HepG2 (cell line): ENCODE results near the gene ARHGAP23. TPM values are rescaled to one million over a fixed set of nuclear protein-coding genes. Genes with fewer than 3 reads are reported as not detected.

Source experiments
- ATAC-seq: fragments of 200-7000 bp; cut with Tn5 transposase; 3 replicates; pipeline ENCODE4 v1.9.1; 2020; ENCODE audit warnings: mild to moderate bottlenecking, moderate library complexity
- BruUV-seq: library from RNA; stranded (reverse); fragments of 400-500 nt; replicated peaks from 2 replicates; lab custom pipeline; 2021; lab: Mats Ljungman, UMichigan
- CTCF ChIA-PET: fragments of 300-600 bp; formaldehyde crosslinking; extraction: SDS; loops from one replicate; lab custom pipeline; 2021; ENCODE audit warnings: low total read pairs, inconsistent platforms, low intra/inter-chr PET ratio; lab: Yijun Ruan, JAX
- POLR2A ChIA-PET: fragments of 350-600 bp; sonication (Branson Sonifier 250); formaldehyde crosslinking; loops from one replicate; lab custom pipeline; 2020; ENCODE audit warnings: antibody characterized with exemption, inconsistent platforms; lab: Yijun Ruan, JAX
- DNase-seq: peaks from one replicate; pipeline ENCODE4 v3.0.0-alpha.2; 2015; ENCODE audit warnings: low spot score
- FAIRE-seq: peaks from 3 replicates; lab custom pipeline; 2011; peaks lifted over from hg19 to GRCh38; lab: Jason Lieb, UNC
- H2AFZ ChIP-seq: one replicate; pipeline ENCODE4 v1.6.1; 2011; ENCODE audit warnings: low read length, inconsistent platforms
- H3K27ac ChIP-seq: fragments of 300-600 bp; 3 replicates; pipeline ENCODE4 v1.8.0; 2011; ENCODE audit warnings: mixed run types, mild to moderate bottlenecking, mixed read lengths, low read length, inconsistent platforms; ENCODE audit not compliant: insufficient read depth; ENCODE audit errors: extremely low read length
- H3K27me3 ChIP-seq, 2 experiments: fragments of 200-600 bp in 1 of 2; 2 replicates in 1 of 2; 3 replicates in 1 of 2; pipeline versions ENCODE4 v1.6.0 to v1.8.0; 2011; ENCODE audit warnings: low read length in 2 of 2, mild to moderate bottlenecking in 2 of 2, moderate library complexity in 2 of 2, inconsistent platforms in 1 of 2; ENCODE audit not compliant: insufficient read depth in 2 of 2, control insufficient read depth in 1 of 2
- H3K36me3 ChIP-seq, 2 experiments: fragments of 200-600 bp in 1 of 2; replicated peaks in 1 of 2; 2 replicates in 1 of 2; 3 replicates in 1 of 2; pipeline versions ENCODE4 v1.5.1 to v1.8.0; 2011; ENCODE audit warnings: low read length in 2 of 2, inconsistent platforms in 1 of 2; ENCODE audit not compliant: insufficient read depth in 2 of 2, control insufficient read depth in 1 of 2
- H3K4me1 ChIP-seq: 2 replicates; pipeline ENCODE4 v1.5.1; 2012; ENCODE audit warnings: low read length, inconsistent platforms; ENCODE audit not compliant: insufficient read depth
- H3K4me2 ChIP-seq: 2 replicates; pipeline ENCODE4 v1.6.0; 2011; ENCODE audit warnings: low read depth, low read length, inconsistent platforms
- H3K4me3 ChIP-seq, 3 experiments: fragments of 200-600 bp in 1 of 3; sonication (generic), shearing (Covaris generic) in 1 of 3; replicated peaks in 1 of 3; 2 replicates each; pipeline ENCODE4 v1.5.1; 2011 to 2016; ENCODE audit warnings: low read length in 3 of 3, inconsistent platforms in 2 of 3, low read depth in 2 of 3, mild to moderate bottlenecking in 2 of 3, control low read depth in 1 of 3, mixed read lengths in 1 of 3; ENCODE audit not compliant: insufficient read depth in 1 of 3
- H3K79me2 ChIP-seq: one replicate; pipeline ENCODE4 v1.6.1; 2011; ENCODE audit warnings: low read length, inconsistent platforms; ENCODE audit not compliant: insufficient read depth
- H3K9ac ChIP-seq: 2 replicates; pipeline ENCODE4 v1.6.0; 2011; ENCODE audit warnings: mild to moderate bottlenecking, low read depth, low read length, inconsistent platforms; ENCODE audit not compliant: insufficient read depth
- H3K9me3 ChIP-seq: 2 replicates; pipeline ENCODE4 v1.5.1; 2012; ENCODE audit warnings: mild to moderate bottlenecking, low read length
- H4K20me1 ChIP-seq: 2 replicates; pipeline ENCODE4 v1.6.0; 2011; ENCODE audit warnings: inconsistent platforms, mild to moderate bottlenecking, low read length, moderate library complexity; ENCODE audit not compliant: insufficient read depth
- E2F1 ChIP-seq: sonication (generic); formaldehyde crosslinking; IDR thresholded peaks from 2 replicates; pipeline ENCODE4 v1.5.0; 2020; ENCODE audit warnings: missing genetic modification reagents
- KDM5B ChIP-seq: sonication (generic); formaldehyde crosslinking; IDR thresholded peaks from 2 replicates; pipeline ENCODE4 v1.4.0; 2020; ENCODE audit warnings: missing genetic modification reagents, mild to moderate bottlenecking, borderline replicate concordance
- NFIB ChIP-seq: sonication (generic); formaldehyde crosslinking; IDR thresholded peaks from 2 replicates; pipeline ENCODE4 v1.9.0; 2021; ENCODE audit warnings: missing genetic modification reagents, mild to moderate bottlenecking, borderline replicate concordance
- ZNF20 ChIP-seq: sonication (generic); formaldehyde crosslinking; IDR thresholded peaks from 2 replicates; pipeline ENCODE4 v1.4.0; 2020; ENCODE audit warnings: mild to moderate bottlenecking, moderate library complexity, missing genetic modification reagents
- ZNF235 ChIP-seq: sonication (generic); formaldehyde crosslinking; IDR thresholded peaks from 2 replicates; pipeline ENCODE4 v1.8.1; 2023; ENCODE audit warnings: mild to moderate bottlenecking, missing genetic modification reagents, borderline replicate concordance
- ZNF430 ChIP-seq: sonication (generic); formaldehyde crosslinking; IDR thresholded peaks from 2 replicates; pipeline ENCODE4 v1.9.0; 2021; ENCODE audit warnings: mild to moderate bottlenecking, missing genetic modification reagents
- ZNF512 ChIP-seq: sonication (generic); formaldehyde crosslinking; IDR thresholded peaks from 2 replicates; pipeline ENCODE4 v1.4.0; 2020; ENCODE audit warnings: mild to moderate bottlenecking, missing genetic modification reagents
- WGBS: methylation state at CpG from one replicate; pipeline ENCODE4 v1.1.6; 2017; ENCODE audit warnings: low lambda C conversion rate; 5-methylcytosine and 5-hydroxymethylcytosine counted together
- in situ Hi-C: cut with HindIII; loops from 2 replicates; pipeline ENCODE4 v1.10.0; 2017; ENCODE audit warnings: low pct_unique_long_range_greater_than_20kb; ENCODE audit not compliant: extremely low pct_ligation_motif_present
- intact Hi-C: fragments of 100-400 bp; cut with micrococcal nuclease; formaldehyde crosslinking; loops from one replicate; pipeline ENCODE4 v1.10.0; 2022; ENCODE audit not compliant: unreplicated experiment
- polyA plus RNA-seq, 8 experiments: library from polyadenylated mRNA; depleted of rRNA in 3 of 8; stranded (reverse) in 7 of 8; unstranded in 1 of 8; fragments of >200 nt; fragmentation: Illumina TruSeq in 4 of 8; extraction: Trizol in 4 of 8; gene quantifications; 2 replicates each; pipeline versions ENCODE4 v1.2.1 to v1.2.3, GENCODE V29; 2011 to 2016; ENCODE audit warnings: low read depth in 4 of 8, missing spikeins in 1 of 8, mixed read lengths in 1 of 8; ENCODE audit not compliant: insufficient read depth in 1 of 8
- total RNA-seq, 5 experiments: library from RNA; depleted of rRNA; stranded (reverse); fragments of >200 nt; fragmentation: Illumina TruSeq; extraction: Trizol; gene quantifications; 2 replicates each; pipeline ENCODE4 v1.2.3, GENCODE V29; 2016; ENCODE audit warnings: low read depth in 1 of 5

The ARHGAP23 gene
- total and polyA plus RNA-seq, 2 of the 13 experiments (the other 11 are each of a cell fraction or from before 2014, with no cell fraction given): 0.03 TPM; not detected in 1

GRCh38 chr17:38427160-38427949 lies 909 bp upstream of the ARHGAP23 start:
- TF ChIP-seq ZNF512 (CRISPR knock-in tag) (peak; percentile 27; the same call in 1 of the 2 replicates), ZNF20 (CRISPR knock-in tag) (no peak), ZNF235 (CRISPR knock-in tag) (no peak), NFIB (CRISPR knock-in tag) (0 out of 2 replicates have a peak, but pooled peaks have one; percentile 44), E2F1 (no peak), ZNF430 (CRISPR knock-in tag) (no peak), KDM5B (CRISPR knock-in tag) (peak; percentile 21; the same call in 1 of the 2 replicates)
- Histone ChIP-seq H2AFZ (no peak overlapping the region), H3K36me3 (no peaks in the 10 kb centered on the region), H3K27ac (no peak overlapping the region), H3K9ac (peak overlapping the region; percentile 21; the same call in 1 of the 2 replicates), H3K4me1 (peaks cover 20% of the 10 kb centered on the region), H4K20me1 (no peaks in the 10 kb centered on the region; the same call in 1 of the 2 replicates), H3K4me3 (peak overlapping the region in 2 of 3 experiments; percentile 4 to 63; a peak in 3 of 6 replicates), H3K4me2 (peak overlapping the region; percentile 74), H3K79me2 (no peaks in the 10 kb centered on the region), H3K27me3 (peaks cover 10 to 81% of the 10 kb centered on the region in 2 experiments), H3K9me3 (no peaks in the 10 kb centered on the region)
- BruUV-seq: no TSS peak
- intact Hi-C loops (loop anchor here (10.0 kb wide), 1 partner anchor 237 kb away; no protein-coding TSS in a partner anchor), in situ Hi-C loops (loop anchor here (5.0 to 10.0 kb wide), 2 partner anchors 50 to 237 kb away; no protein-coding TSS in a partner anchor)
- 26% methylated on average over 5 of the region's 7 CpGs for WGBS
- ATAC-seq (no peak), DNase-seq (no peak), FAIRE-seq (no peak)
- ChIA-PET CTCF (no interaction called here), POLR2A (interaction anchor here (0.6 kb wide), 1 partner anchor 13 kb away, joined by 3 read pairs; no protein-coding TSS in a partner anchor)
